Inferior parietal cortex (tissue), 1 donor: ENCODE results near the gene PRKG1.
A peak's percentile ranks its signal among the peaks of the same experiment; 100 is the strongest.

Experiments used
- DNase-seq: peaks from one replicate; pipeline ENCODE4 v3.0.0-alpha.2; 2016; ENCODE audit errors: extremely low spot score

PRKG1 gene

GRCh38 chr10:51924359-51924758 lies 850.1 kb downstream of the PRKG1 start:
- no peak for DNase-seq

- DNase-seq: peak; percentile 19
Observed at GRCh38 chr10:51926337-51926736, 852.0 kb downstream of the PRKG1 start.

- no peak for DNase-seq
Observed at GRCh38 chr10:51928162-51928561, 853.9 kb downstream of the PRKG1 start.

- no peak for DNase-seq
Observed at GRCh38 chr10:51932530-51932929, 858.2 kb downstream of the PRKG1 start.

GRCh38 chr10:51934373-51934772 lies 860.1 kb downstream of the PRKG1 start:
- DNase-seq: no peak

- no peak for DNase-seq
Observed at GRCh38 chr10:51935341-51935740, 861.1 kb downstream of the PRKG1 start.

- no peak for DNase-seq
Observed at GRCh38 chr10:51937308-51938140, 863.2 kb downstream of the PRKG1 start.

GRCh38 chr10:51950371-51950995 lies 876.2 kb downstream of the PRKG1 start:
- no peak for DNase-seq

GRCh38 chr10:51950996-51951555 lies 876.8 kb downstream of the PRKG1 start:
- no peak for DNase-seq

- DNase-seq: no peak
Observed at GRCh38 chr10:51951601-51952000, 877.3 kb downstream of the PRKG1 start.

GRCh38 chr10:51952056-51952455 lies 877.8 kb downstream of the PRKG1 start:
- no peak for DNase-seq

- DNase-seq: no peak
Observed at GRCh38 chr10:51955696-51956095, 881.4 kb downstream of the PRKG1 start.

- no peak for DNase-seq
Observed at GRCh38 chr10:51956822-51957221, 882.5 kb downstream of the PRKG1 start.

GRCh38 chr10:51960494-51960895 lies 886.2 kb downstream of the PRKG1 start:
- DNase-seq: peak; percentile 86

GRCh38 chr10:51961401-51961800 lies 887.1 kb downstream of the PRKG1 start:
- no peak for DNase-seq

- no peak for DNase-seq
Observed at GRCh38 chr10:51964630-51965029, 890.3 kb downstream of the PRKG1 start.

GRCh38 chr10:51965451-51965850 lies 891.2 kb downstream of the PRKG1 start:
- no peak for DNase-seq

- DNase-seq: no peak
Observed at GRCh38 chr10:51972733-51973346, 898.6 kb downstream of the PRKG1 start.

- no peak for DNase-seq
Observed at GRCh38 chr10:51980752-51981151, 906.5 kb downstream of the PRKG1 start.

- DNase-seq: no peak
Observed at GRCh38 chr10:51981731-51982130, 907.4 kb downstream of the PRKG1 start.

- DNase-seq: no peak
Observed at GRCh38 chr10:51983481-51983880, 909.2 kb downstream of the PRKG1 start.

GRCh38 chr10:51985336-51985735 lies 911.0 kb downstream of the PRKG1 start:
- no peak for DNase-seq

- DNase-seq: no peak
Observed at GRCh38 chr10:51986516-51986915, 912.2 kb downstream of the PRKG1 start.
